GM21619 (cell line): ENCODE measurements around the gene ZBTB4.
A peak's percentile ranks its signal among the peaks of the same experiment; 100 is the strongest.
"Not testable (repeated sequence)": the region's sequence is repeated elsewhere in the genome, so short reads cannot be mapped to it uniquely, and the experiment has no call there.

Experiments used
- ATAC-seq: cut with Tn5 transposase; IDR thresholded peaks from one replicate; pipeline ENCODE4 v1.9.1; 2021; ENCODE audit not compliant: unreplicated experiment

ZBTB4 gene

GRCh38 chr17:7496470-7497183, 17.2 kb upstream of the ZBTB4 start:
- ATAC-seq, result no peak

GRCh38 chr17:7495906-7496434, 16.5 kb upstream of the ZBTB4 start:
- ATAC-seq, result no peak

- no peak for ATAC-seq
Measured at GRCh38 chr17:7493941-7494340, 14.5 kb upstream of the ZBTB4 start.

- ATAC-seq, result no peak
Measured at GRCh38 chr17:7491583-7491982, 12.2 kb upstream of the ZBTB4 start.

DNA sequence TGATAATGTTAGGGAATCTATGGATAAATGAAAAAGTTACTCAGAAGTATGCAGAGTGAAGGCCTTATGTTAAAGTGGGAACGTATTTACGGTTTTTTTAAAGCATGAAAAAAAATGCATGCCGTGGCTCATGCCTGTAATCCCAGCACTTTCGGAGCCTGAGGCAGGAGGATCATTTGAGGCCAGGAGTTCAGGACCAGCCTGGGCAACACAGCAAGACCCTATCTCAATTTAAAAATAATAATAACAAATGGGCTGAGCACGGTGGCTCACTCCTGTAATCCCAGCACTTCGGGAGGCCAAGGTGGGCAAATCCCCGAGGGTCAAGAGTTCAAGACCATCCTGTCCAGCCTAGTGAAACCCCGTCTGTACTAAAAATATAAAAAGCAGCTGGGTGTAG, 10.7 kb upstream of the ZBTB4 start:
- no peak for ATAC-seq

DNA sequence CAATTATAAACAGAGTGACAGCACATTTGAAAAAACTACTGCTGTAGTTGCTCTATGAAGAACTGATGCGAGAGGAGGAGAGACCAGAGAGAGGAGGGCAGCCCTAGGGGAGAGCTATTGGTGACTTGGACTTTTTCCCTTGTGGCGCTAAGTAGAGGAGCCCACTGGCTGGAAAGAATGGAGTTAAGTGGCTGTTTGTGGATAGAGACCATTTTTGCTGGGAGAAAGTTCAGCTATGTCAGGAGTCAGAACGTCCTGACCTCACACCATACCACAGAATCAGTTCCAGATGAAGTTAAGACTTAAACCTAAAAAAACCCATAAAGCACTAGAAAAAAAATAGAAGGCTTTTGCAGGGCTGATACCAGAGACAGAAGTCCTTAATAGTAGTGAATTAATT, 6.8 kb upstream of the ZBTB4 start:
- no peak for ATAC-seq

DNA sequence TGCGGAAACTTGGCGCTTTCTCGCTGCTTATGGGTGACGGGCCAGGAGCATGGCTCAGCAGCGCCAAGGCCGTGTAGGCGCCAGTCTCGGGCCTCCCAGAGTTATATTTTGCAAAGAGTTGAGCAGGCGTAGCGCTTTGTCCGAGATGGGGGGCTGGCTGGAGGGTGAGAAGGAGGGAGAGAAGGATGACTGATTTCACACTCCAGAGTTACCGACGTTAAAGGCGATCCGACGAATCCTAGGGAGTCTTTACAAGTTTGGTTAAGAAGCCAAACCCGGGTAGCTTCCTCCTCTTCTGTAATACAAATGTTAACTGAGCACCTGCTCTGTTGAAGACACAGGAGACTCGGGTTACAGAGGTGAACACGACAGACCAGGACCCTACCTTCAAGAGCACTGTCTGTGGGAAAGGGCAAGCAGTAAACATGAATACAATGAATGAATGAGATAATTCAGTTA, 5.5 kb upstream of the ZBTB4 start:
- no peak for ATAC-seq

DNA sequence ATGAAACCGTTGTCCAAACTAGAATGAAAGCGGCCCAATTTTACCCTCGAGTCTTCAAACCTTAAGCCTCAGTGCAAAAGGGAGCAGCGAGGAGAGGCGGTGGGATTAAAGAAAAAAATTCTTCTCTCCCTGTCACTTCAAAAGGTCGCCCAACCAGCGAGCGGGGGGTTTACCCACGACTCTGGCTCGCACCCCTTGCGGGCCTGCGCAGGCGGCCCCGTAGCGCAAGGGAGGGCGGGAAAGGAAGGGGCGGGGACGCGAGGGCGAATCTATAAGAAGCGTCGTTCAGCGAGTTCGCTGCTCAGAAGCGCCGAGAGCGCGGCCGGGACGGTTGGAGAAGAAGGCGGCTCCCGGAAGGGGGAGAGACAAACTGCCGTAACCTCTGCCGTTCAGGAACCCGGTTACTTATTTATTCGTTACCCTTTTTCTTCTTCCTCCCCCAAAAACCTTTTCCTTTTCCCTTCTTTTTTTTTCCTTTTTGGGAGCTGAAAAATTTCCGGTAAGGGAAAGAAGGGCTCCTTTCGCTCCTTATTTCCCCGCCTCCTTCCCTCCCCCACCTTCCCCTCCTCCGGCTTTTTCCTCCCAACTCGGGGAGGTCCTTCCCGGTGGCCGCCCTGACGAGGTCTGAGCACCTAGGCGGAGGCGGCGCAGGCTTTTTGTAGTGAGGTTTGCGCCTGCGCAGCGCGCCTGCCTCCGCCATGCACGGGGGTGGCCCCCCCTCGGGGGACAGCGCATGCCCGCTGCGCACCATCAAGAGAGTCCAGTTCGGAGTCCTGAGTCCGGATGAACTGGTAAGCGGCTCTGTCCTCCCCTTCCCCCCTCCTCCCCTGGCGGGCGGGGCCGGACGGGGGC, 4.9 kb upstream of the ZBTB4 start, which contains the start of gene POLR2A:
Gene POLR2A, plus strand, starts transcription at position 300 of the 852 bp plus-strand sequence.
- peak; percentile 61 for ATAC-seq

GRCh38 chr17:7483255-7484066, 4.0 kb upstream of the ZBTB4 start:
- peak; percentile 29 for ATAC-seq

GRCh38 chr17:7482742-7483088, 3.3 kb upstream of the ZBTB4 start:
- not testable (repeated sequence) for ATAC-seq

GRCh38 chr17:7481842-7482741, 2.7 kb upstream of the ZBTB4 start:
- not testable (repeated sequence) for ATAC-seq

DNA sequence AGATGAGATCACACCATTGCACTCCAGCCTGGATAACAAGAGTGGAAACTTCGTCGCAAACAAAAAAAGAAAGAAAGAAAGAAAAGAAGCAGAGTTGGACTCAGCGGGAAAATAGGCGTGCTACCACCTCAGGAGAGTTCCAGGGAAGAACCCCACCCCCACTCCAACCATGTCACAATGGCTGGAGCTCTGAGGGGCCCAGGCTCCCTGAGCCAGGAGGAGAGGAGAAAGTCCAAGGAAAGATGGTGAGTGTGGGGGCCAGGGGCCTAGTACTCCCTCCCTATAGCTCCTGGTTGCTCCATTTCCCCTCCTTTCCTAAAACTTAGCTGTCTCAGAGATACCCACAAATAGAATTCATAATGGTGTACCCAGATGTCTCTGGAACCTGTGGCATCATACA, 1.8 kb upstream of the ZBTB4 start, which contains the start of gene SLC35G6:
Gene SLC35G6, plus strand, starts transcription at position 172 of the 400 bp plus-strand sequence. Its CDS starts 71 bp downstream, at position 243.
- not testable (repeated sequence) for ATAC-seq

- ATAC-seq, result no peak
Measured at GRCh38 chr17:7480089-7480384, 606 bp upstream of the ZBTB4 start.

- no peak for ATAC-seq
Measured at GRCh38 chr17:7478276-7479212, 887 bp downstream of the ZBTB4 start.

- ATAC-seq, result no peak
Measured at GRCh38 chr17:7477392-7478275, 1.8 kb downstream of the ZBTB4 start.

GRCh38 chr17:7476951-7477350, 2.5 kb downstream of the ZBTB4 start:
- no peak for ATAC-seq

GRCh38 chr17:7476494-7476893, 2.9 kb downstream of the ZBTB4 start:
- no peak for ATAC-seq
